ENCODE measurements around the gene AEN.

AEN gene

DNA sequence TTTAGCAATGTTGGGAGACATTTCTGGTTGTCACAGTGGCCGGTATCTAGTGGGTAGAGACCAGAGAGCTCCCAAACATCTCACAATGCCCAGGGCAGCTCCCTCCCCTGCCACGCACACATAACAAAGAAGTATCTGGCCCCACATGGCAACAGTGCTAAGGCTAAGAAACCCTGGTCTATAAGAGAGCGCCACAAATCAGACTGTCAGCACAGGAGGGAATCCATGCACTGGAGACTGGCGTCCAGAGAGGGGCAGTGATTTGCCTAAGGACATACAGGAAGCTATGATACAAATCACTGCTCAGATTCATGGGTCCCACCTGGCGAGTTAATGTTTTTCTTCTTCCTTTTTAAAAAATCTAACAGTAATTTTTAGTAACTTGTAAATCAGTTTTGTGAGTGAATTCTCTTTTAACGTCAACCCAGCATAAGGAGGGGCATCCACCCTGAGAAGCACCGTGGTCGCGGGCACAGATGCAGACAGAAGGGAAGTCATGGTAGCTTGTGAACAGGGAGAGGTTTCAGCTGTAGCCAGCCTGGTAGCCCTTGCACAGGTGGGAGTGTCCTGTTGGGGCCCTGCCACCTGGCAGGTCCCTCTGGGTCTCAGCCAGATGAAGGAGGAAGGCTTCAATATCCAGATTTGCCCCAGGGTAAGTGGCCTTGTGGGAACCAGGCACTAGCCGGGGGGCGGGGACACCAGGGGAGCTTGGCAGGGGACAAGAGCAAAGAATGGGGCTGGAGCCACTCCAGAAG lies 26.4 kb downstream of the AEN start:
- H3K27ac ChIP-seq, result no peak overlapping the region
- H3K4me3 ChIP-seq (ENCODE audit: low read depth, low read length), result no peak overlapping the region
- H3K27me3 ChIP-seq (ENCODE audit: insufficient read depth, low read depth, severe bottlenecking), result no peaks in the 10 kb centered on the region
- no peaks in the 10 kb centered on the region for H3K36me3 ChIP-seq
- no peaks in the 10 kb centered on the region for H3K9me3 ChIP-seq (ENCODE audit: severe bottlenecking)
- no peak for TF ChIP-seq CTCF (IDR thresholded peaks at IDR 0.05; ENCODE audit: low read depth, low read length)
- no peak for DNase-seq

DNA sequence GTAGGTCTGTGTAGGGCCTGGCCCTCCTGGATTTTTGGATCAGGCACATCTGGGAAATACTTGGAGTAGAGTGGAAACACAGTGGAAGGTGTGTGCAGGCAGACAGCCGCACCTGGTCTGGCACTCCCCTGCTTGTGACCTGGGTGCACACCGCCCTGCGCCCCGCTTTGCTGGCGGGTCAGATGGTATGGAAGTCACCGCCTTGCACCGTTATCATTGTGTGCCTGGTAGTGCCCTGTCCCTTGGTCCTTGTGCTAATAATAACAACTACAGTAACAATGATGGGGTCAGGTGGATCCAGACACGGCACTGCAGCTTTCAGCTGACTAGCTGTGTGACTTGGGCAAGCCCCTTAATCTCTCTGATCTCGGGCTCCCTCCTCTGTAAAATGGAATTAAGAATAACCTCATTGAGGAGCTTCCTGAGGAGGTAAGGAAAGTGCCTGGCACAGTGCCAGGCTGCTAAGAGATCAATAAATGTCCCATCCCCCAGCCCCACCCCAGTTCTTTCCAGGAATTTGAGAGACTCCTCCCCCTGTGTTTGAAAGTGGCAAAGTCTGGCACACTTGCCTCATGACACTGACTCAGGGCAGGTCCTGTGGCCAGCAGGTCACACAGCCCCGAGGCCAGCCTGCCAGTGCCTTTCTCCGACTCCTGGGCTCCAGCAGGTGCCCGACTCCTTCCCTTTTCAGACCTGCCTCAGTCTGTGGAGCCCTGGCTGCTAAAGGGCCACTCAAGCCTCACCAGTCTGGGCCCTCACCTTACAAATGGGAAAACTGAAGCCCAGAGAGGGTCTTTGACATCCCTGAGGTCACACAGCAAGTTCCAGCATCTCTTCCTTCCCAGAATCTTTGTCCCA lies 27.4 kb downstream of the AEN start:
- Histone ChIP-seq H3K4me3 (ENCODE audit: low read depth, low read length) (no peak overlapping the region), H3K27me3 (ENCODE audit: insufficient read depth, low read depth, severe bottlenecking) (no peaks in the 10 kb centered on the region), H3K9me3 (ENCODE audit: severe bottlenecking) (no peaks in the 10 kb centered on the region), H3K27ac (no peak overlapping the region), H3K36me3 (no peaks in the 10 kb centered on the region)
- DNase-seq, result no peak
- no peak for TF ChIP-seq CTCF (IDR thresholded peaks at IDR 0.05; ENCODE audit: low read depth, low read length)

GRCh38 chr15:88649286-88649733 lies 28.2 kb downstream of the AEN start:
- no peaks in the 10 kb centered on the region for H3K36me3 ChIP-seq
- H3K4me3 ChIP-seq (ENCODE audit: low read depth, low read length), result no peak overlapping the region
- TF ChIP-seq CTCF (IDR thresholded peaks at IDR 0.05; ENCODE audit: low read depth, low read length), result no peak
- DNase-seq, result no peak
- no peaks in the 10 kb centered on the region for H3K27me3 ChIP-seq (ENCODE audit: insufficient read depth, low read depth, severe bottlenecking)
- no peak overlapping the region for H3K27ac ChIP-seq
- H3K9me3 ChIP-seq (ENCODE audit: severe bottlenecking), result no peaks in the 10 kb centered on the region

DNA sequence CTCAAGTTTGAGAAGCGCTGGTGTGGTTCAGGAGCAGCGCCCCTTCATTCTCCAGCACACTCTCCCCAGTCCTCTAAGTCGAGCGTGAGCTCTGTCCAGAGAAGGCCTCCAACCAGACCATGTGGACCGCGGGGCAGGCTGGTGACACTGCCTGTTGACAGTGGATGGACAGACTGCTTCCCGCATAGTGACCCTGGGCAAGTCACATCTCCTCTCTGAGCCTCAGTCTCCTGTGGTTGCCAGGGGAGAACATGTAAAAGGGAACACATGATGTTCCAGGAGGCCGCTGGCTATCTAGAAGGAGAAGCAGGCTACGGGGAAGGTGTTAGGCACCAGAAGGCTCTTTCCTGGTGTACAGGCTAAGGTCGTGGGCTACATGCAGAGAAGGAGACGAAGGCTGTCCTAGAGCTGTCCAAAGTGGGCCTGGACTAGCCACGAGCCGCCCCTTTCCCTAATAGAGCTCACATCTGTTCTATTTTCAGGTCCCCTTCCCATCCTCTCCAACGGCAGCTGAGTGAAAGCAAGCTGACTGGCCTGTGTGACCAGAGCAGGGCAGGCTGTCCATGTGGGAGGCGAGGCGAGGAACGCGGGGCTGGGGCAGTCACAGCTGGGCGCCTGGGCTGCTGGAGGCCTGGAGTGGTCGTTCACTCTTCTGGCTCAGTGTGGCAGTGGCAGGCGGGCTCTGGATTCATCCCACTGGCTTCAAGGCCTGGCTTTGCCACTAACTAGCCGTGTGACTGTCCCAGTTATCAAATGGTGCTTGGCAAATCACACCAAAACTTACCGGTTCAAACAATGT lies 28.8 kb downstream of the AEN start:
- Histone ChIP-seq H3K36me3 (no peaks in the 10 kb centered on the region), H3K27me3 (ENCODE audit: insufficient read depth, low read depth, severe bottlenecking) (no peaks in the 10 kb centered on the region), H3K4me3 (ENCODE audit: low read depth, low read length) (no peak overlapping the region), H3K27ac (no peak overlapping the region), H3K9me3 (ENCODE audit: severe bottlenecking) (no peaks in the 10 kb centered on the region)
- TF ChIP-seq CTCF (IDR thresholded peaks at IDR 0.05; ENCODE audit: low read depth, low read length), result no peak
- no peak for DNase-seq

DNA sequence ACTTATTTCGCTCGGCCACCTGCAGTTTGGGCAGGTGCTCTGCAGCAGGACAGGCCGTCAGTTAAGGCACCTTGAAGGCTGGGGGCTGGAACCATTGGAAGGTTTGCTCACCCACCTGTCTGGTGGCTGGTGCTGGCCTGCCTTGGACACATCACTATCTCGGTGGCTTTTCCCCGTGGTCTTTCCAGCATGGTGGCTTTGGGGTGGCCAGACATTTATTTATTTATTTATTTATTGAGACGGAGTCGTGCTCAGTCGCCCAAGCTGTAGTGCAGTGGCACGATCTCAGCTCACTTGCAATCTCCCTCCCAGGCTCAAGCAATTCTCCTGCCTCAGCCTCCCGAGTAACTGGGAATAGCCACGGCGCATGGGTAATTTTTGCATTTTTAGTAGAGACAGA lies 29.4 kb downstream of the AEN start:
- no peaks in the 10 kb centered on the region for H3K9me3 ChIP-seq (ENCODE audit: severe bottlenecking)
- H3K4me3 ChIP-seq (ENCODE audit: low read depth, low read length), result no peak overlapping the region
- no peaks in the 10 kb centered on the region for H3K27me3 ChIP-seq (ENCODE audit: insufficient read depth, low read depth, severe bottlenecking)
- TF ChIP-seq CTCF (IDR thresholded peaks at IDR 0.05; ENCODE audit: low read depth, low read length), result no peak
- no peaks in the 10 kb centered on the region for H3K36me3 ChIP-seq
- no peak for DNase-seq
- no peak overlapping the region for H3K27ac ChIP-seq

All from WERI-Rb-1 (cell line).